ENCODE results near the gene DEPDC1. TPM values are rescaled to one million over a fixed set of nuclear protein-coding genes. Genes with fewer than 3 reads are reported as not detected.
A peak's percentile ranks its signal among the peaks of the same experiment; 100 is the strongest.
"Not testable (repeated sequence)": the region's sequence is repeated elsewhere in the genome, so short reads cannot be mapped to it uniquely, and the experiment has no call there.

Gene DEPDC1
- total RNA-seq, 1 experiment from 2014 or later: 10.2 TPM

DNA sequence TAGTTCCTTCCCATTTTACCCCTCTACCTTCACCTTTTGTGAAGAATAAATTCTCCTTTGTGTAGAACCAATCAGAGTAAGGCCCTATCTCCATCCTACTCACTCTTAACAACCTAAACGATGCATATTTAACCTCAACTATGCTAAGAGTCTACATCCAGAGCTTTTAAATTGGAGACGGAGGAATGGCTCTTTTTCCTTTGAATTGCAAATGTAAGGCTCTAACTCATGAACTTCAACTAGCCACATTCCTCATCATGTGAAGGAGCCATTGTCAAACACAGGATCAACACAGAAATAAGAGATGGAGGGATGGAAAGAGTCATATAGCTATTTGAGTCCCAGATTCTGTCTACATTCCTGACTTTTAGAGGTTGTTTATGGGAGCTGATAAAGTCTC, 18.2 kb downstream of the DEPDC1 start:
- DNase-seq (ENCODE audit: low spot score): no peak

GRCh38 chr1:68476626-68477025, 20.3 kb downstream of the DEPDC1 start:
- not testable (repeated sequence) for DNase-seq (ENCODE audit: low spot score)

DNA sequence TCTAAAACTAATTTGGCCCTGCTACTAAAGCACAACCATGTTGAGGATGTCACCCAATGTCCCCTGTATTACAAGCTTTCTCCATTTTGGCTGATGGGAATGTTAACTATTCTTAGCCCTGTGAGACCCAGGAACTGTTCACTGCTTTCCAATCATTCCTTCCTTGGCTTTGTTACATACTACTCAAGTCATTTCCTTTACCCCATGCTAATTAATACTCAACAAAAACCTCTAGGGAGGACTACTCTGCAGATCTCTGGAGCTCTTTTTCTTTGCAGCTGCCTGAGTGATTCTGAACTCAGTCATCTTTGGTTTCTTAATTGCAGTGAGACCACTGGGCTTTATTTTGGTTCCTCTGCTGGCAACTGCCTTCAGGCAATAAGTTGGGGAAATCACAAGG, 23.8 kb downstream of the DEPDC1 start:
- DNase-seq (ENCODE audit: low spot score): no peak

DNA sequence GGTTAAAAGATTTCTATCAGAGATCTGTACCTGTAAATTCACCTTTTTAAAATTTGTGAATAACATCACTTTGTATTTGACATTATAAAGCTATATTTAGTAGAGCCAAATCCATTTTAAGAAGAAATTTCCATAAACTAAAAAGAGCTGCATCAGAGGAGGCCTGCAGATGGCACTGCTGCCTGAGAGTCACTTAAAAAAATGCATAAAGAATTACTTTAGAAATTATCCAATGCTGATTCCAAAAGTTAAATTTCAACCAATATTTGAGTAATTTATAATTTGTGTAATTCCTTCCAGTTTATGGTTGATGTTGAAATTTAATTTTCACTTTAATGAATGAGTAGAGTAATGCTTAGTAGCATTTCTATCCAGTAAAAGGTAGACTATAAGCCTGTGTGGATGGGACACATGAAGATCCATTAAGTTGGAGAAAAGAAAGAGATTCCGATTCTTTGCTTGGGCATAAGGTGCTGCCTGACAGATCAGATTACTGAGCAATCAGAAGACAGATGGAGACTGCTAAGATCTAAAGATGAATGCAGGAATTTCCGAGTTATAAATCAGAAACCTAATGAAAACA, 26.4 kb downstream of the DEPDC1 start:
- peak; percentile 27 for DNase-seq (ENCODE audit: low spot score)

- DNase-seq (ENCODE audit: low spot score): no peak
These were observed 32.0 kb downstream of the DEPDC1 start for GRCh38 chr1:68464891-68465290.

DNA sequence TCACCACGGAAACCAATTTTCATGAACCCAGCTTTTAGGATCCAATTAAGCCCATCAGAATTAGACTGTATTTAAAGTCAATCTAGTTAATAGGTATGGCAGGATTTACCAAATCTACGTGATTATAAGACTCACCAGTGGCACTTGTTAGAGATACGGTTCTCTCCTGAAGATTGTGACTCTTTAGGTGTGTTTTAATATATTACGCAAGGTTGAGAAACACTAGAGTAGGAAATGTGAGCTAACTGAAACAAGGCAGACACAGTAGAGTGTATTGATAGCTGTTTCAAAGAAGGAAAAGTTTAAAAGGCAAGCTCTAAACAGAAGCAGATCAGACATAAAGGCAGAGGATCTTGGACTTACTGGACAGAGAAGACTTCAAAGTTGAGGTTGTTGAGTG, 35.9 kb downstream of the DEPDC1 start:
- DNase-seq (ENCODE audit: low spot score): no peak

DNA sequence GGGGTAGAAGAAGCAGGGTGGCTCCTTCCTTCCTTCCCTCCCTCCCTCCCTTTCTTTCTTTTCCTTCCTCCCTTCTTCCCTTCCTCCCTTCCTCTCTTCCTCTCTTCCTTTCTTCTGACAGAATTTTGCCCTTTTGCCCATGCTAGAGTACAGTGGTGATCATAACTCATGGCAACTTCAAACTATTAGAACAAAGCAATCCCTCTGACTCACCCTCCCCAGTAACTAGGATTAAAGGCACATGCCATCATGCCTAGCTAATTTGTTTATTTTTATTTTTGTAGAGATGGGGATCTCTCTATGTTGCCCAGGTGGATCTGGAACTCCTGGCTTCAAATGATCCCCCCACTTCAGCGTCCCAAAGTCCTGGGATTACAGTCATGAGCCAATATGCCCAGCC, 37.1 kb downstream of the DEPDC1 start:
- DNase-seq (ENCODE audit: low spot score): no peak

DNA sequence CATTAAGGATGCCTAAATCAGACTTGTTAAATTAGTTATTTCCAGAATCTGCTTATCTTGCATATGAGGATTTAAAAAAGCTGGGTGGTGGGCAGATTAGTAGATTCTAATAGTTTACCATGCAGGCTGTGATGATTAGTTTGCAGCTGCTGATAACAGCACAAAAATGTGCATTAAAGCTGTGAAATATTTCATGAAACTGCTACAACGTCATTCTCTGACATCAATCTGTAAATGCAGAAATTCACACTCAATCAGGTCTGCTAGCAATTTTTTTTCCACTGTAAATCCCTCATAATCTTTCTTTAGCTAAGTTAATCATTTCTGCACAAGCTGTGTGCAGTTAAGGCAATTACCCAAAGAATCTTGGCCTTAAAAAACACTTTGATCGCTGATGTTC, 37.8 kb downstream of the DEPDC1 start:
- no peak for DNase-seq (ENCODE audit: low spot score)

GRCh38 chr1:68456202-68456601, 40.7 kb downstream of the DEPDC1 start:
- no peak for DNase-seq (ENCODE audit: low spot score)

- no peak for DNase-seq (ENCODE audit: low spot score)
These were observed 42.3 kb downstream of the DEPDC1 start for GRCh38 chr1:68454534-68454933.

DNA sequence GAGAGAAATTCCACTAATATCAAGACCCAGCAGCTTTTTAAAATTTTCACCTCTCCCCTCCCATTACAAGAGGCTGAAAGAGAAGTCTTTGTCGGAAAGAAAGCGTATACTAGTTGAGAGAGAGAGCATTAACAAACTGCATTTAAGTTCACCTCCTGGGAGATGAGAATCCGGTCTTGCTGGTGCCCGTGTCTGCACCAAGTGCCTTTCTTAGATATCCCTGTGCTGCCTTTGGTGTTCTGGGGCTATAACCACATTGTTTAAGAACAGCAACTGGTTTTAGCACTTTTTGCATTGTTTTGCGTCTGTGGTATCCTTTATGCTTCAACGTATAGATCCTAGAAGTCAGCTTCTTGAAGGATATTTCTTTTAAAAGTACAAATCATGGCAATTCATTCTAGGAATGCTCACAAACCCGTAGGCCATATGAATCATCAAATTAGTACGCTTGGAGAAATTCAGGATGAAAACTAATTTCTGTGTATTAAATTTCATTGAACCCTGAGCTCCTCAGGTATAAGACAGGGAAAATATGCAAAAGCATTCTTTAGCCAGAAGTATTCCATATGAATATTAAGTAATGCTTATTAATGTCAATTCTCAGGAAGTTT, 43.7 kb downstream of the DEPDC1 start:
- DNase-seq (ENCODE audit: low spot score): no peak

DNA sequence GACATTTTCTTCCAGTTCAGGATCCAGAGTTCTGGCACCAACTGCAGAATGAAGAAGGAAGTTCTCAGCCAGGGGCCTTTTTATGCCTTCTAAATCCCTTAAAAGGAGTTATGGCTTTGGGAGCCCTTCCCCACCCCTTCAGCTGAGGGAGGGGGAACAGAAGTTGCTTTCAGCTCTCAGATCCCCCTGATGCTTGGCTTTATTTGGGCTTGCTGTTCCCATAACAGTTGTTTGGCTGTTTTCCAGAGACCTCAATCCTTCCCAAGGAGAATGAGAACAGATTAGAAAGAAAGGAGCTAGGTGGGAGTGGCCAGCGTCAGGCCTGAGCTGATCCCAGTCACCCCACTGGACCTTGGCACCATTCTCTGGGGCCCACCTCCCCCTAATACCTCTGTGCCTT, 47.0 kb downstream of the DEPDC1 start, which contains the start of gene RPE65:
Gene RPE65, minus strand, starts transcription at position 54 of the 400 bp plus-strand sequence. Its CDS starts 49 bp downstream, at position 5.
- no peak for DNase-seq (ENCODE audit: low spot score)

DNA sequence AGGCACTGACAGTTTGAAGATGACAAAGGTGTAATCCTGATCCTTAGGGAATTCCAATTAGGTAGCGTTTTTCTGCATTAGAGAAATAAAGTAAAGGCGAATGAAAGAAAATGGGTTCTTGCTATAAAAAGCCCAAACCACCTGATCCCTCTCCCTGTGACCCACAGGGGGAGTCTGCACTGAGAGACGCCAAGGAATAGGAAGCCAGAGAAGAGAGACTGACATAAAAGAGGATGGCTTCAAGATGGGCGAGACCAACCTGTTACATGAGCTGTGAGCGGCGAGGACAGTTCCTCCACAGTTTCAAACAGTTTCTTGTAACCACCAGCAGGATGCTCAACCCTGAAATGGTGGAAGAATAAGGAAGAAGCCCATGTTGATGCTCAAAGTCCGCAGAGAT, 48.5 kb downstream of the DEPDC1 start:
- DNase-seq (ENCODE audit: low spot score): no peak

- no peak for DNase-seq (ENCODE audit: low spot score)
These were observed 51.2 kb downstream of the DEPDC1 start for GRCh38 chr1:68445709-68446108.

DNA sequence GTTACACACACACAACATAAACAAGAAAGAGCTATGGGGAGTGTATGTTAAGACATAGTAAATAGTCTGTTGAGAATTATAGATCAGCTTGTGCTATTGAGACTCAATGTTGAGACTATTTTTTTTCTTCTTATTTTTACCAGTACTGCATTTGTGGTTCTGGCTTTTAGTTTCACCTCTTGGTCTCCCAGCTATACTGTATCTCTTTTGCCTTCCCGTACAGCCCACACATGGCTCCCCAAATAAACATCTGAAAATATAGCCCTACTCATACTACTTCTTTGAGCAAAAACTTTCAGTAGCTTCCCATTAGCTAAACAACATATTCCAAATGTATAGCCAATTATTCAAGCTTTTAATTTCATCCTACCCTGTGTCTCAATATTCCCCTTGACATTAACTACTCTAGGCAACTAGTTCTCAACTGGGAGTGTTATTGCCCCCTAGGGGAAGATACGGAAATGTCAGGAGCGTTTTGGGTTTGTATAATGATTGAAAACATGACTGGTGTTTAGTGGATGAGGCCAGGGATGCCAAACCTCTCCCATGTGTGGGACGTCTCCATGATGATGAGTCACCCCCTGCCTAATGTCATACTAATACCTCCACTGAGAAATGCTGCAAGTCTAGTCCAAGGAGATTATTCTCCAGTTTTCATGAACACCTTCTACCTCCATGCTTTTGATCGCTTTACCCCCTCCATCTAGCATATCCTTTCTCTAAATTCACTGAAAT, 53.9 kb downstream of the DEPDC1 start:
- peak; percentile 63 for DNase-seq (ENCODE audit: low spot score)

- peak; percentile 13 for DNase-seq (ENCODE audit: low spot score)
These were observed 54.9 kb downstream of the DEPDC1 start for GRCh38 chr1:68442006-68442405.

DNA sequence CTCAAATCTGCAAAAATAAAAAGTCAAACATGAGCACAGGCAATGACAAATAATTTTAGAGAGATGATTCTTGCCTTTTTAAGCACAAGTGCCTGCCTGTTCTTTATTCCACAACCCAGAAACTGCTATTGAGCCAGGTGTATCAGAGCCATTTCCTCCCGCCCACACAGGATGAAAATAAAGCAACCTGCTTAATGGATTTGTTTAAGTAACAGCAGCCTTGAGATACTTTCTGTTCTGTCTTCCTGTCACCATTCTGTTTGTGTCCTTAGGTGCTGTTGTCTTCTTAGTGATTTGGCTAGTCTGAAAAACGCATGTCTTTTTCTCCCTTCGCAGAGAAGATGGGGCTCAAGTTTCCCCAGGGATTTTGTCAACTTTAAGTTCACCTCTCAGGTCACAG, 58.6 kb downstream of the DEPDC1 start:
- no peak for DNase-seq (ENCODE audit: low spot score)

- no peak for DNase-seq (ENCODE audit: low spot score)
These were observed 63.5 kb downstream of the DEPDC1 start for GRCh38 chr1:68433395-68433794.

- no peak for DNase-seq (ENCODE audit: low spot score)
These were observed 65.8 kb downstream of the DEPDC1 start for GRCh38 chr1:68431076-68431475.

- no peak for DNase-seq (ENCODE audit: low spot score)
These were observed 67.6 kb downstream of the DEPDC1 start for GRCh38 chr1:68429233-68429808.

- no peak for DNase-seq (ENCODE audit: low spot score)
These were observed 70.3 kb downstream of the DEPDC1 start for GRCh38 chr1:68426594-68426993.

Data from HT-29 (cell line).